Lower lobe of right lung (tissue), 2 donors: ENCODE data around the gene C22orf31. TPM values are rescaled to one million over a fixed set of nuclear protein-coding genes. Genes with fewer than 3 reads are reported as not detected.
A peak's percentile ranks its signal among the peaks of the same experiment; 100 is the strongest.

Source experiments
- ATAC-seq, 2 donors: fragments of 200-7000 bp; cut with Tn5 transposase; one replicate each; pipeline ENCODE4 v1.9.1; 2020 to 2022; ENCODE audit warnings: mild to moderate bottlenecking in 2 of 2, moderate library complexity in 2 of 2
- DNase-seq: peaks from one replicate; pipeline ENCODE4 v3.0.0-alpha.2; 2020
- H3K27ac ChIP-seq: fragments of 200-600 bp; one replicate; pipeline ENCODE4 v1.8.0; 2022
- H3K27me3 ChIP-seq: fragments of 200-600 bp; one replicate; pipeline ENCODE4 v1.8.0; 2022; ENCODE audit warnings: low read depth
- H3K36me3 ChIP-seq: fragments of 200-600 bp; one replicate; pipeline ENCODE4 v1.8.0; 2022; ENCODE audit warnings: mild to moderate bottlenecking
- H3K4me1 ChIP-seq: fragments of 200-600 bp; one replicate; pipeline ENCODE4 v1.8.0; 2022
- H3K4me3 ChIP-seq: fragments of 200-600 bp; one replicate; pipeline ENCODE4 v1.8.0; 2022; ENCODE audit warnings: mild to moderate bottlenecking
- H3K9me3 ChIP-seq: fragments of 200-600 bp; one replicate; pipeline ENCODE4 v1.8.0; 2022
- intact Hi-C: fragments of 100-400 bp; cut with DNase I; formaldehyde crosslinking; loops from one replicate; pipeline ENCODE4 v1.11.0; 2022
- total RNA-seq: library from RNA; stranded (reverse); fragmentation: NEBNext Ultra II Directional; extraction: Animal tissue kit (Norgen Biotek cat#: 25700); gene quantifications from one replicate; pipeline ENCODE4 v1.2.1, GENCODE V29; 2021
- TF ChIP-seq, protein P1 (sequence below): fragments of 200-600 bp; IDR thresholded peaks from one replicate; pipeline ENCODE4 v1.8.0; 2022; ENCODE audit warnings: antibody characterized with exemption, mild to moderate bottlenecking
- donor health status: DM: no; HTN: yes; CAD: no; lungs with severe emphysema.

Gene C22orf31
- total RNA-seq, 1 donor from 2014 or later = not detected

DNA sequence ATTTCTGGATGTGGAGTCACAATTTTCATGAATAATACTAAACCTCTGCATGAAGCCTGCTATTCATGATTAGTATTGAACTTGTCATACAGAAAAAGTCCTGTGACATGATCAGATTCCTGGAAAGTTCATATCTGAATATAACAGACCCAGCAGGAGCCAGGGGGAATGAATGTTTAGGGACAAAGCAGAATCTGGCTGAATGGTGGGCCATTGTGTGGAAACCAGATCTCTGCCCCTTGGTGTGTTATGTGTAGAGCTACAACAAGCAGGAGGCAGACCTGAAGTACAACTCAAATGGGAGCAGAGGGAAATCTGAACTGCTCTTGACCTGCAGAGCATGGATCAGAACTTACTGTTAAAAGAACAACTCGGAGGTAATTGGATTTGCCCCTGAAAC is 41.5 kb upstream of the C22orf31 start:
- TF ChIP-seq, protein P1, sequence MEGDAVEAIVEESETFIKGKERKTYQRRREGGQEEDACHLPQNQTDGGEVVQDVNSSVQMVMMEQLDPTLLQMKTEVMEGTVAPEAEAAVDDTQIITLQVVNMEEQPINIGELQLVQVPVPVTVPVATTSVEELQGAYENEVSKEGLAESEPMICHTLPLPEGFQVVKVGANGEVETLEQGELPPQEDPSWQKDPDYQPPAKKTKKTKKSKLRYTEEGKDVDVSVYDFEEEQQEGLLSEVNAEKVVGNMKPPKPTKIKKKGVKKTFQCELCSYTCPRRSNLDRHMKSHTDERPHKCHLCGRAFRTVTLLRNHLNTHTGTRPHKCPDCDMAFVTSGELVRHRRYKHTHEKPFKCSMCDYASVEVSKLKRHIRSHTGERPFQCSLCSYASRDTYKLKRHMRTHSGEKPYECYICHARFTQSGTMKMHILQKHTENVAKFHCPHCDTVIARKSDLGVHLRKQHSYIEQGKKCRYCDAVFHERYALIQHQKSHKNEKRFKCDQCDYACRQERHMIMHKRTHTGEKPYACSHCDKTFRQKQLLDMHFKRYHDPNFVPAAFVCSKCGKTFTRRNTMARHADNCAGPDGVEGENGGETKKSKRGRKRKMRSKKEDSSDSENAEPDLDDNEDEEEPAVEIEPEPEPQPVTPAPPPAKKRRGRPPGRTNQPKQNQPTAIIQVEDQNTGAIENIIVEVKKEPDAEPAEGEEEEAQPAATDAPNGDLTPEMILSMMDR = no peak
- no peak overlapping the region for H3K27ac ChIP-seq
- H3K4me3 ChIP-seq = no peak overlapping the region
- H3K4me1 ChIP-seq = no peaks in the 10 kb centered on the region
- DNase-seq = no peak
- H3K27me3 ChIP-seq = no peaks in the 10 kb centered on the region
- intact Hi-C loops = no loop called here
- no peaks in the 10 kb centered on the region for H3K9me3 ChIP-seq
- H3K36me3 ChIP-seq = peaks cover 15% of the 10 kb centered on the region
- no peak for ATAC-seq

- TF ChIP-seq, protein P1 = no peak
- peaks cover 17% of the 10 kb centered on the region for H3K36me3 ChIP-seq
- no peak overlapping the region for H3K27ac ChIP-seq
- intact Hi-C loops = no loop called here
- DNase-seq = no peak
- no peak overlapping the region for H3K4me3 ChIP-seq
- H3K27me3 ChIP-seq = no peaks in the 10 kb centered on the region
- H3K9me3 ChIP-seq = no peaks in the 10 kb centered on the region
- ATAC-seq = no peak
- no peaks in the 10 kb centered on the region for H3K4me1 ChIP-seq
Measured at GRCh38 chr22:29102300-29102699, 40.7 kb upstream of the C22orf31 start.

- TF ChIP-seq, protein P1 = no peak
- H3K27ac ChIP-seq = no peak overlapping the region
- no peaks in the 10 kb centered on the region for H3K9me3 ChIP-seq
- H3K4me1 ChIP-seq = peaks cover 2% of the 10 kb centered on the region
- ATAC-seq (no peak), DNase-seq (no peak)
- intact Hi-C loops = no loop called here
- H3K36me3 ChIP-seq = peaks cover 22% of the 10 kb centered on the region
- no peak overlapping the region for H3K4me3 ChIP-seq
- H3K27me3 ChIP-seq = no peaks in the 10 kb centered on the region
Measured at GRCh38 chr22:29098296-29098695, 36.7 kb upstream of the C22orf31 start.

- Histone ChIP-seq H3K36me3 (peaks cover 22% of the 10 kb centered on the region), H3K9me3 (no peaks in the 10 kb centered on the region), H3K27ac (peak overlapping the region; percentile 5), H3K4me3 (no peak overlapping the region), H3K27me3 (no peaks in the 10 kb centered on the region), H3K4me1 (peaks cover 14% of the 10 kb centered on the region)
- TF ChIP-seq, protein P1 = no peak
- intact Hi-C loops = no loop called here
- no peak for ATAC-seq
- no peak for DNase-seq
Measured at GRCh38 chr22:29096736-29097669, 35.4 kb upstream of the C22orf31 start.

- no peak for ATAC-seq
- Histone ChIP-seq H3K4me3 (no peak overlapping the region), H3K27me3 (no peaks in the 10 kb centered on the region), H3K27ac (no peak overlapping the region), H3K36me3 (peaks cover 22% of the 10 kb centered on the region), H3K9me3 (no peaks in the 10 kb centered on the region), H3K4me1 (peaks cover 14% of the 10 kb centered on the region)
- TF ChIP-seq, protein P1 = no peak
- intact Hi-C loops = no loop called here
- DNase-seq = no peak
Measured at GRCh38 chr22:29095459-29095858, 33.8 kb upstream of the C22orf31 start.
